Pericardium fibroblast (primary cell): ENCODE measurements around the gene LRRC1. TPM values are rescaled to one million over a fixed set of nuclear protein-coding genes. Genes with fewer than 3 reads are reported as not detected.

ENCODE experiments used
- total RNA-seq: library from RNA; depleted of rRNA; stranded (reverse); fragments of >200 nt; gene quantifications from 2 replicates; pipeline ENCODE4 v1.2.3, GENCODE V29; 2015

LRRC1 gene
- 0.94 and 2.5 TPM in 2 replicates for total RNA-seq

GRCh38 chr6:53794720-53795339 is at the start of gene LRRC1:
Gene LRRC1 (plus strand): TSS chr6:53795005. CDS start chr6:53795257, 252 bp downstream.

Other genes with a start within 250 kb of the LRRC1 start
- 7.8 and 16.9 TPM in 2 replicates for gene GCLC, start 249.9 kb upstream of the LRRC1 start, total RNA-seq
- under 0.01 and 0.17 TPM in 2 replicates for gene KLHL31, start 129.2 kb upstream of the LRRC1 start, total RNA-seq